NCI-H460 (cell line): ENCODE results near the gene RC3H2. TPM values are rescaled to one million over a fixed set of nuclear protein-coding genes. Genes with fewer than 3 reads are reported as not detected.
A peak's percentile ranks its signal among the peaks of the same experiment; 100 is the strongest.
"Not testable (repeated sequence)": the region's sequence is repeated elsewhere in the genome, so short reads cannot be mapped to it uniquely, and the experiment has no call there.

Experiments used
- DNase-seq: peaks from one replicate; pipeline ENCODE4 v3.0.0-alpha.2; 2016; ENCODE audit warnings: low read depth; ENCODE audit errors: extremely low read depth
- total RNA-seq: library from RNA; depleted of rRNA; stranded (reverse); fragments of >200 nt; shearing (Covaris generic); gene quantifications from 2 replicates; pipeline ENCODE4 v1.2.3, GENCODE V29; 2014

The RC3H2 gene
- total RNA-seq, 1 experiment from 2014 or later: 63.6 TPM

GRCh38 chr9:122923947-122924346, 18.8 kb upstream of the RC3H2 start:
- DNase-seq: no peak

GRCh38 chr9:122922713-122923112, 17.6 kb upstream of the RC3H2 start:
- DNase-seq: no peak

DNA sequence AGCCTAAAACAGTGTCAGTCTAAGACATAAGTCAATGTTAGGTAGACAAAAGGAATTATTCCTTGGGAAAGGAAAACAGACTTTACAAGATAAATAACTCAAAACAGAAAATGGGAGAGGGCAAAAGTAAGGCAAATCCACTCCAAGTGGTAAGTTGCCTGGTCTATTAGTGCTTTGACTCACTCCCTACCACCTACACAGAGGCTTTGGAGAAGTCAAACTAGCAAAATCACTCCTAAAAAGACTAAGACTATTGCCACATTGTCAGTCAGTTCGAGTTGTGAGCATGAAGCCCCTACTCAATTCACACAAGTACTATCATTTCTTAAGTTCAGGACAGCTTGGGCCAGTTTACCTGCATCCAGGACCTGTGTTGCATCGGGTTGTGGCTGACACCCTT, 13.2 kb upstream of the RC3H2 start:
- DNase-seq: no peak

DNA sequence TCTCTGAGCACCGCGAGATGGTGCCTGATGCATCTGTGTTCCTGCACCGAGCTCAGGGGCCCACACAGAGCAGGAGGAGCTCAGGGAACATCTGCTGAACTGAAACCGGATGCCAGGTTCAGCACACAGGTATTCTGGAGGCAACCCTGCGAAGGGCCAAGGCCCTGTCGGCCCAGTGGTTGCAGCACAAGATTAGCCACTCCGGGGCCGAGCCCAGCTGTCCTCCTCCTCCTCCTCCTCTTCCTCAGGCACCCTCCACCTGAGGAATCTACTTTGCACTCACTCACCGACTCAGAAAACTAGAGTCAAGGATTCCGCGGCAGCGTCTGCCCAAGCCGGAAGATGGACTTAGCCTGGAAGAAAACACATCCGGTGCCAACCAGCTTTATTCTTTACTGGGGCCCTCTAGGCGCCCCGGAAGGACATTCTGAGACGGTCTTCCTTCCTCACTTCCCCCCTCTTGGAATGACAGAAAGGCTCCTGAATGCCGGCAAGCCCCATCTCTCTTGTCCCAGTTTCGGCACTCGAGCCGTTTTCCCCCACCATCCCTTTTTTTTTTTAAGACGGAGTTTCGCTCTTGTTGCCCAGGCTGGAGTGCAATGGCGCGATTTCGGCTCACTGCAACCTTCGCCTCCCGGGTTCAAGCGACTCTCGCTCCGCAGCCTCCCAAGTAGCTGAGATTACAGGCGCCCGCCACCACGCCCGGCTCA, 8.0 kb upstream of the RC3H2 start, which contains the start of gene ZBTB6:
Gene ZBTB6 (minus strand): TSS at position 360 of the 710 bp plus-strand sequence. CDS start 1,251 bp downstream, outside the sequence.
- DNase-seq: peak; percentile 78

GRCh38 chr9:122912671-122912963, 7.5 kb upstream of the RC3H2 start:
- no peak for DNase-seq

DNA sequence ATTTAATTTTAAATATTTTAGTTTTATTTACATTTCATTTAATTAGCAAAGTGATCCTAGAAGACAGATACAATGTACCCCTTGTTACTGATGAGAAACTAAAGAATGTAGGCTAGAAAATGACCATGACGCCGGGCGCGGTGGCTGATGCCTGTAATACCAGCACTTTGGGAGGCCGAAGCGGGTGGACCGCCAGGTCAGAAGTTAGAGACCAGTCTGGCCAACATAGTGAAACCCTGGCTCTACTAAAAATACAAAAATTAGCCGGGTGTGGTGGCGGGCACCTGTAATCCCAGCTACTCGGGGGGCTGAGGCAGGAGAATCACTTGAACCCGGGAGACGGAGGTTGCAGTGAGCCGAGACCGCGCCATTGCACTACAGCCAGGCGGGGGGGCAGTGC, 963 bp upstream of the RC3H2 start:
- not testable (repeated sequence) for DNase-seq

DNA sequence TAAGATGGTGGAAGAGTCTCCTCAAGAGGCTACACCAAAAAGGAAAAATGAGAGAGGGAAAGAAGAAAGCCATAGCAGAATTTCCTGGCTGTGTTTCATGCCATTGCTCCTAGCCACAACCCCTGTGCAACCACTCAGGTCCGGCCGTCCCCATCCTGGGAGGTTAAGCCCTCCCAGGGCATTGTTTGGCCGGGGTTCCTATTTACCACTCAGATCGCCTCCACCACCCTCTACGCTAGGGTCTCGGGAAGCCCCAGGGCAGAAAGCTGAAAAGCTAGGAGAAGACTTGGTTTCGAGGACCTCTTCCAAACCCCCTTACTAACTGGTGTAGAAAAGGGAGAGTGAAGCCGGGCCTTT, 715 bp downstream of the RC3H2 start:
- DNase-seq: peak; percentile 16

DNA sequence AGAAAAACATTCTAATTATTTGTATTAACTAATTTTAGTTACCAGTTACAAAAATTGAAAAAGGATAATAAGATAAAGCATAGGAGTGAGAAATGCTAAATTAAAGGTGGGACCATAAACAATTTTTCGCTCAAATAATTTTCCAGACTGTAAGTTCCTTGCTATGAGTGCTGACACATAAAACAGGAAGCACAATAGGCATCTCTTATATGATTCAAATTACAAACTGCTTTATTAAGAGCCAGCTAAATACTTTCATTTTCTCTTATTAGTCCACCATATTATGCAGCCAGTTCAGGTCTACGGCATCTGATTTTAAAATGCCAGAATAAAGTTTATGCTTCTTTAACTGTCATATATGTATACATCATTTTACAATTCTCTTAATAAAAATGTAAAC, 4.4 kb downstream of the RC3H2 start:
- no peak for DNase-seq

- no peak for DNase-seq
Measured at GRCh38 chr9:122897969-122898368, 7.2 kb downstream of the RC3H2 start.

GRCh38 chr9:122888480-122888879, 16.7 kb downstream of the RC3H2 start:
- no peak for DNase-seq

DNA sequence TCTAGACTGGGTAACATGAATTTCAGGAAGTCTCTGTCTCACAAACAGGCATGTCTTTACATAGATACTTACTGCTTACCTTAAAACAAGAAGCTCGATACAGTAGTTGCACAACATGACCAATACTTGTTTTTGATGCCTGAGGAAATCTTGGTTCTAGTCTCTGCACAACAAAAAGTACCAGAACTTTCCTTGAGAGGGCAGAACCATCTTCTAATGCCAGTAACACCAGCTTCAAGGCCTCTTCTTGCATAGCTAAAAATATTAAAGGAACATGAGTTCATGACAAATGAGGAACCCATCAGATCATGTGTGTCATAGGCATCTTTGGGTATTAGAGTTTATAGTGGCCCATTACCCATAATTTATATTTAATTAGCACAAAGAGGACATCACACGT, 22.0 kb downstream of the RC3H2 start:
- DNase-seq: no peak

GRCh38 chr9:122879443-122879842, 25.7 kb downstream of the RC3H2 start:
- DNase-seq: no peak

GRCh38 chr9:122875523-122875922, 29.6 kb downstream of the RC3H2 start:
- DNase-seq: no peak

DNA sequence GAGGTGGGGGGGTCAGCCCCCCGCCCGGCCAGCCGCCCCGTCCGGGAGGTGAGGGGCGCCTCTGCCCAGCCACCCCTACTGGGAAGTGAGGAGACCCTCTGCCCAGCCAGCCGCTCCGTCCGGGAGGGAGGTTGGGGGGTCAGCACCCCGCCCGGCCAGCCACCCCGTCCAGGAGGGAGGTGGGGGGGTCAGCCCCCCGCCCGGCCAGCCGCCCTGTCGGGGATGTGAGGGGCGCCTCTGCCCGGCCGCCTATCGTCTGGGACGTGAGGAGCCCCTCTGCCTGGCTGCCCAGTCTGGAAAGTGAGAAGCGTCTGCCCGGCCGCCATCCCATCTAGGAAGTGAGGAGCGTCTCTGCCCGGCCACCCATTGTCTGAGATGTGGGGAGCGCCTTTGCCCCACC, 37.9 kb downstream of the RC3H2 start:
- DNase-seq: not testable (repeated sequence)

- DNase-seq: no peak
Measured at GRCh38 chr9:122866079-122866478, 39.1 kb downstream of the RC3H2 start.

GRCh38 chr9:122865300-122865699, 39.9 kb downstream of the RC3H2 start:
- DNase-seq: no peak

DNA sequence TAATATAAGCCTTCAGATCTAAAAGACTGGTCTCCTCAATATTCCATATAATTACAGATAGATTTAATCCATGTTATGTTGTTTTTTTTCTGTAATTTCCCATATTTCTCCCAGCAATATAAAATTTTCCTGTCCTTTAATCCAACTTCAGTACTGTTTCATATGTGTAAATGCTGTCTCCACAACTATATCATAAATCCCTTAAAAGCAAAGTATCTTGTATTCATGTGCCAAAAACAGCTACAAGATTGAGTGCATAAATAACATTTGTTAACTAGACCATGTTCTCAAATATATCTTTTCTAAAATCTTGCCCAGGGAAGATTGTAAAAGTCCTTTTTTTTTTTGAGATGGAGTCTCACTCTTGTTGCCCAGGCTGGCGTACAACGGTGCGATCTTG, 41.8 kb downstream of the RC3H2 start:
- no peak for DNase-seq

- DNase-seq: no peak
Measured at GRCh38 chr9:122860319-122861142, 44.6 kb downstream of the RC3H2 start.

DNA sequence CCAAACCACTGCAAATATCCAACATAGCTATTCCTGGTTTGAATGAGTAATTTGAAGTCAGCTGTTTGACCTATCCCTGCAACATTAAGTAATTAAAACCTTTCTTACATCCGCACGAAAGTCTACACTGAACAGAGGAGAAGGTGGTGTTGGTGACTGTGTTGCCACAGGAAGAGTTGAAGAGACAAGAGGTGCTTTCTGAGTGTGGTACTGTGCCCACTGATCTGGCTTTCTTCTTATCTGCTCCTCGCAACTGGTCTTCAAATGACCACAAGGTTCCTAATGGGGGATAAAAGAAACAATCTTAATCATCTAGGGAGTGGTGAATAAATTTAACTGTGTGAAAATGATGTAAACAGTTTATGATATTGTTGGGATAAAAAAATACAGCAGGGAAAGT, 47.3 kb downstream of the RC3H2 start:
- DNase-seq: no peak

GRCh38 chr9:122852085-122852786, 52.9 kb downstream of the RC3H2 start:
- not testable (repeated sequence) for DNase-seq

DNA sequence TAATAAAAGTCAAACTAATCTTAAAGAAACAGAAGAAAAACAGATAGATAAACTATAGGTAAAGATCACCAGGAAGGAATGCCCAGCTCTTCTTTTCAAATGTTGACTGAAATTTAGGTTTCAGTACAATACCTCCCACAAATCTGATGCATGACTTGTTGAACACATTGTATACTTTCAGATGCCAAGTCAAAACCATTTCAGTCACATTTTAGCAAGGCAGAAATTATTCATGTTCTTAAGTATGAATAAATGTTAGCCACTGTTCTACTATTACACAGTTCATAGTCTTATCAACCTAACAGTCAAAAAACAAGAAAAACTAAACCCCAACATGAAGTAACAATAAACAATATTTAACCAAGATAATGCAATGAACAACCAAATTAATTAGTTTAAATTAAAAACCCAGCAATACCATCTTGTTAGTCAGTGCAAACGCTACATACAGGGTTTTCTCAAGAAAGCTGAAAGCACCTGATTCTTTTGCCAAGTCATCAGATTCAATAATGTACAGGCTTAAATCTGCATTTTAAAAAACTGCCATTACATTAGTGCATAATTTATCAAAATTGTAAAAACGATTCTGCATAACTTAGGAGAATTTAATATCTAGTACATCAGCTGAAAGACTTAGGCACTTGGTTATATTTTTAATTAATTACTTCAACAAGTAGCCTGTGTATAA, 56.8 kb downstream of the RC3H2 start:
- no peak for DNase-seq
